ENCODE measurements around the gene TNFSF8. TPM values are rescaled to one million over a fixed set of nuclear protein-coding genes. Genes with fewer than 3 reads are reported as not detected.

Gene TNFSF8
- total RNA-seq, 4 donors from 2014 or later, result 0.84 to 8.1 (median 2.3) TPM

DNA sequence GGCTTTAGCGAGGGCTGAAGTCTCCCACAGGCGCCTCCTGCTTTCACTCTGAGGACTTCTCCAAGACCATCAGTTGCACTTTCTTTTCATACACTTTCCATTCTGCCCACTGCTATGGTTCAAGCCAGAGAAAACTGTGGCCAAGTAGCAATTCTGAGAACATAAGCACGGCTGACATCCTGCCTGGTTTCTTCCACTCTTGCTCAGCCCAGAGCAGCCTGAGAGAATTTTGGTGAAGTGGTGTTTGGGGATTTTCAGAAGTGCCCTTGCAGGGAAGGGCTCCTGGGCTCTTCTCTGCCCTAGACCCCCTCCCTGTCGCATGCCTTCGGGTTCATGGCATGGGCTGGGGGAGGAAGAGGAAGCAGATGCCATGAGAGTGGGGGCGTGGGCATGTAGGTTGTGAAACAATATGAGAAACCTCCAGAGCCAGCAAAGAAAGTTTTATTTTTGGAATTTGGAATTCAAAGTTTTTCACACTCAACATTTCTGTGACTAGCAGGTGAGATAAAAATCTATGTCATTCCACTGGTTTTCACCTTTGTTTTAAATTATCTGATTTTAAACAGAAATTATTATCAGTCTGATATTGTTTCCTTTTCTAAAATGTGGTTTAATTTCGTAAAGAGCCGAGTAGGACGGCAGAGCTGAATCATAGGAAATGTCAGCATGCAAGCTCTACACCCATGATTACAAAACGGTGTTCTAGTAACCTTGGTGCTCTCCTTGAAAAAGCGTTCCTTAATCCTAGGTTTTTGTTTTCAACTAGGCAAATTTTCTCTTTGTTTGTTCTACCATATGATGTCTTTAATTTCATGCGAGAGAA lies 27.8 kb upstream of the TNFSF8 start:
- peak in 1 of 2 donors; percentile 36 for DNase-seq (ENCODE audit: low spot score in 2 of 2)
- peak overlapping the region in 2 of 4 donors; percentile 22 to 40 for H3K27ac ChIP-seq
- H3K36me3 ChIP-seq, result no peaks in the 10 kb centered on the region
- no peaks in the 10 kb centered on the region for H3K27me3 ChIP-seq
- peaks cover 0 to 5% (median 2%) of the 10 kb centered on the region in 4 donors for H3K4me1 ChIP-seq
- WGBS, 2 donors, result 77 to 82% methylated on average over 12 of the region's 12 CpGs
- peaks cover 0 to 30% (median 0%) of the 10 kb centered on the region in 4 donors for H3K9me3 ChIP-seq
- TF ChIP-seq, protein P1, sequence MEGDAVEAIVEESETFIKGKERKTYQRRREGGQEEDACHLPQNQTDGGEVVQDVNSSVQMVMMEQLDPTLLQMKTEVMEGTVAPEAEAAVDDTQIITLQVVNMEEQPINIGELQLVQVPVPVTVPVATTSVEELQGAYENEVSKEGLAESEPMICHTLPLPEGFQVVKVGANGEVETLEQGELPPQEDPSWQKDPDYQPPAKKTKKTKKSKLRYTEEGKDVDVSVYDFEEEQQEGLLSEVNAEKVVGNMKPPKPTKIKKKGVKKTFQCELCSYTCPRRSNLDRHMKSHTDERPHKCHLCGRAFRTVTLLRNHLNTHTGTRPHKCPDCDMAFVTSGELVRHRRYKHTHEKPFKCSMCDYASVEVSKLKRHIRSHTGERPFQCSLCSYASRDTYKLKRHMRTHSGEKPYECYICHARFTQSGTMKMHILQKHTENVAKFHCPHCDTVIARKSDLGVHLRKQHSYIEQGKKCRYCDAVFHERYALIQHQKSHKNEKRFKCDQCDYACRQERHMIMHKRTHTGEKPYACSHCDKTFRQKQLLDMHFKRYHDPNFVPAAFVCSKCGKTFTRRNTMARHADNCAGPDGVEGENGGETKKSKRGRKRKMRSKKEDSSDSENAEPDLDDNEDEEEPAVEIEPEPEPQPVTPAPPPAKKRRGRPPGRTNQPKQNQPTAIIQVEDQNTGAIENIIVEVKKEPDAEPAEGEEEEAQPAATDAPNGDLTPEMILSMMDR (IDR thresholded peaks at IDR 0.05), result no peak
- peak in 1 of 2 donors; percentile 67 for TF ChIP-seq EP300 (IDR thresholded peaks at IDR 0.05)
- H3K4me3 ChIP-seq, result no peak overlapping the region

DNA sequence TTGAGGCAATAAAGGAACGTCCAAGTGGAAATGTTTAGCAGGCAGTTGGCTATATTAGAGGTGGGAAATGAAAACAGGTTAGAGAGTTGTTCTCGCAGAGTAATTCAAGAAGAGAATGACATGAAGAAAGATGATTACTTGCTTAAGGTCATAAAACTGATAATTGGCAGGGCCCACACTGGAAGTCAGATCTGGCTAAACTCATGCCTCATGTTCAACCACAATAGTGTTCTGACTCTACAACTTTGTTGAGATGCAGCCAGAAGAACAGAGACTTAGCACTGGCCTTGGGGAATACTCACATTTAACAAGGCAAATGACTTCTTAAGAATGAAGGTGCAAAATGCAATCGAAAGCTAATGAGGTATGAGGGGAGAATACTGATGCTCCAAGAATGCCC lies 27.2 kb upstream of the TNFSF8 start:
- H3K4me1 ChIP-seq, result peaks cover 0 to 5% (median 2%) of the 10 kb centered on the region in 4 donors
- no peaks in the 10 kb centered on the region for H3K27me3 ChIP-seq
- H3K36me3 ChIP-seq, result no peaks in the 10 kb centered on the region
- no peak overlapping the region for H3K4me3 ChIP-seq
- TF ChIP-seq EP300 (IDR thresholded peaks at IDR 0.05) (no peak), POLR2A (IDR thresholded peaks at IDR 0.05) (no peak)
- TF ChIP-seq, protein P1 (IDR thresholded peaks at IDR 0.05), result no peak
- H3K27ac ChIP-seq, result peak overlapping the region in 2 of 4 donors; percentile 22 to 40
- no peak for DNase-seq (ENCODE audit: low spot score in 2 of 2)
- H3K9me3 ChIP-seq, result peaks cover 0 to 24% (median 0%) of the 10 kb centered on the region in 4 donors
- 81 to 87% methylated on average over 3 of the region's 3 CpGs for WGBS, 2 donors

DNA sequence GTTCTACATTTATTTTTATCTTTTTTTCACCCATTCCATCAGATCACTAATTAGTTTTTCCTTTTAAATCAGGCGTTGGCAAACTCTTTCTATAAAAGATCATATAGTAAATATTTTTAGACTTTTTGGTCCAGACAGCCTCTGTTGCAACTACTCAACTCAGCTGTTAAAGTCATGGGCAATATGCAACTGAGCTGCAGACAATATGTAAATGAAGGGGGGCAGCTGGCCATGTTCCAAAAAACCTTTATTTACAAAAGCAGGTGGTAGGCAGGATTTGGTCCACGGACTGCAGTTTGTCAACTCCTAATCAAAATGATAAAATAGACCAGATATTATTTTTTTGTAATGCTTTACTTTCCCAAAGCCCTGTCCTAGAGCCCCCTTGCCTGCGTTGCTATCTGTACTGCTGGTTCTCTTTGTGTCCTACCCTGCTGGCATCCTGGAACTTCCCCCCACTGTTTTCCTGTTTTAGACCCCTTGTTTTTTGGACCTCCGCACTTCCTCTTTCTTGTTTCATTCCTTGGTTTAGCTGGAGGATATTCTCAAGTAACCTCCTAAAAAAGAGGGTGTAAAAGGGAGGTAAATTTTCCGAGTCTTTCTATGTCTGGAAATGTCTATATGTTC lies 24.7 kb upstream of the TNFSF8 start:
- Histone ChIP-seq H3K4me1 (peaks cover 0 to 5% (median 2%) of the 10 kb centered on the region in 4 donors), H3K27ac (peak overlapping the region in 1 of 4 donors; percentile 26), H3K27me3 (no peaks in the 10 kb centered on the region), H3K36me3 (no peaks in the 10 kb centered on the region), H3K4me3 (no peak overlapping the region), H3K9me3 (peaks cover 0 to 9% (median 0%) of the 10 kb centered on the region in 4 donors)
- no peak for DNase-seq (ENCODE audit: low spot score in 2 of 2)
- no peak for TF ChIP-seq POLR2A (IDR thresholded peaks at IDR 0.05)
- TF ChIP-seq, protein P1 (IDR thresholded peaks at IDR 0.05), result no peak
- TF ChIP-seq EP300 (IDR thresholded peaks at IDR 0.05), result no peak
- 60 to 67% methylated on average over 5 of the region's 5 CpGs for WGBS, 2 donors

DNA sequence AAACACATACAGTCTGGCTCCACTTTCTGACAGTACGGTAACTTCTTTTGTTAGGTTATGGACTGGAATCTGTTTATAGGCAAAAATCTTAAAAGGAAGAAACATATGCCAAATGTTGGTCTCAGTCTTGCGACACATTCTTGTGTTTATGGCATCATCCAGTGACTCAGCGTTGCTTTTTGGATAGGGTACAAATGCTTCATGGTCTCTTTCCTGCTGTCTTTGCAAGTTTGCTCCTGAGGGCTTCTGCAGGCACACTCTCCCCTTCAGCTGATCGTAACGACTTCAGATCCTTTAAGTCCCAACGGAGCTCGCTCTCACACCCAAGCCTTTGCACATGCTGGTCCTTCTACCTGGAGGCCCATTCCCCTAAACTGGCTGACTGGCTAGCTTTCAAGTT lies 23.6 kb upstream of the TNFSF8 start:
- Histone ChIP-seq H3K4me3 (no peak overlapping the region), H3K9me3 (no peaks in the 10 kb centered on the region), H3K4me1 (peaks cover 0 to 5% (median 2%) of the 10 kb centered on the region in 4 donors), H3K27ac (peak overlapping the region in 1 of 4 donors; percentile 52), H3K36me3 (no peaks in the 10 kb centered on the region), H3K27me3 (no peaks in the 10 kb centered on the region)
- WGBS, 2 donors, result 47 to 48% methylated on average over 6 to 7 of the region's 7 CpGs
- DNase-seq (ENCODE audit: low spot score in 2 of 2), result peak in 1 of 2 donors; percentile 79
- peak; percentile 55 to 87 for TF ChIP-seq EP300 (IDR thresholded peaks at IDR 0.05)
- TF ChIP-seq, protein P1 (IDR thresholded peaks at IDR 0.05), result no peak

DNA sequence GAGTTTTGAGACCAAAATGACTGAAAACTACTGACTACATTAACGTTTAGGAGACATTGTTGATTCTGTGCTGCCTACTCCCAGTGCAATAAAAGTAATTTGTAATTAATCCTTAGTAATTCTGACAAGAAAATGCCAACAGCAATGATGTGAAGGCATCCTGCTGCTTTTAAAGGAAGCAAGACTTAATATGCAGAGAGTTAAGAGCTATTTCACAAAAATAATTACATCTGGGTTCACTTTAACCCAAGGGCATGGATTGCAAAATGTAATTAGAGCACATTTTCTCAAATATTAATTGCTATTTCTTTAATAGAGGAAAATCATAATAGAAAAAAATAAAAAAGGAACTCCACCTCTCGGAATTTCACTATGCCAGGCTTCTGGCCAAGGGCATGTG lies 22.7 kb upstream of the TNFSF8 start:
- no peak overlapping the region for H3K27ac ChIP-seq
- H3K27me3 ChIP-seq, result no peaks in the 10 kb centered on the region
- no peaks in the 10 kb centered on the region for H3K9me3 ChIP-seq
- TF ChIP-seq, protein P1 (IDR thresholded peaks at IDR 0.05), result no peak
- TF ChIP-seq POLR2A (IDR thresholded peaks at IDR 0.05), result no peak
- TF ChIP-seq EP300 (IDR thresholded peaks at IDR 0.05), result no peak
- WGBS, 2 donors, result 50 to 51% methylated on average over 2 of the region's 2 CpGs
- no peak for DNase-seq (ENCODE audit: low spot score in 2 of 2)
- no peaks in the 10 kb centered on the region for H3K36me3 ChIP-seq
- H3K4me3 ChIP-seq, result no peak overlapping the region
- H3K4me1 ChIP-seq, result peaks cover 0 to 5% (median 2%) of the 10 kb centered on the region in 4 donors
